Suppressor macrophage treated with lipopolysaccharide for 4 hours (primary cell): ENCODE results near the gene SSNA1.
A peak's percentile ranks its signal among the peaks of the same experiment; 100 is the strongest.

Experiments used
- DNase-seq: peaks from one replicate; pipeline ENCODE4 v3.0.0-alpha.2; 2020

Gene SSNA1

DNA sequence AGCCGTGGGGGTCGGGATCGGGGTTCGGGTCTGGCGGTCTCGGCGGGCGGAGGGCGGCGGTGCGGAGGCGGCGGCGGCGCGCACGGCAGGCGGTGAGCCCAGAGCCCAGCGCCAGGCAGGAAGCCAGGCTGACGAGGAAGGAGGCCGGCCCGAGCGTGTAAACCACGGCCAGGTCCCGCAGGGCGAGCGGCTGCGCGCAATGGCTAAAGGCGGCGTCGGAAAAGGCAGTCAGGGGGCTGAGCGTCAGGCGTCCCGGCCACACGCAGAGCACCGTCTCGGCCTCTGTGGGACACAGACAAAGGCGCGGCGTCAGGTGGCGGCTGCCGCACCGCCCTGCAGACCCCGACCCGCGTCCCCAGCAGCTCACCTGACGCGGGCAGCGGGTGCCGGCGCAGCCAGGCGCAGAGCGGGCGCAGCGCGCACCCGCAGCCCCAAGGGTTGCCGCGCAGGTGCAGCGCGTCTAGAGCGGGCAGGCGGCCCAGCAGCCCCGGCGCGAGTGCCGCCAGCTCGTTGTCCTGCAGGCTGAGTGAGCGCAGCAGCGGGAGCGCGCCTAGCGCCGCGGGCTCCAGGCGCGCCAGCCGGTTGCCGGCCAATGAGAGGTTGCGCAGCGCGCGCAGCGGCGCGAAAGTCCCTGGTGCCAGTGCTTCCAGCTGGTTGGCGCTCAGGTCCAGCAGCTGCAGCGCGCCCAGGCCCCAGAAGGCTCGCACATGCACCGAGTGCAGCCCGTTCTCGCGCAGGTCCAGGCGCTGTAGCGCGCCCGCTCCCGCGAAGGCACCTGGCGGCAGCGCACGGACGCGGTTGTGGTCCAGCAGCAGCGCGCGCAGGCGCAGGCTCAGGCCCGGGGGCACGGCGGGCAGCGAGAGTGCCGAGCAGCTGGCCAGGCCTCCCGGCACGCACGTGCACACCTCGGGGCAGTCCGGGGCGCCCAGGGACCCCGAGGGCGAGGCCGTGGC, 19.3 kb upstream of the SSNA1 start:
- DNase-seq, result no peak

DNA sequence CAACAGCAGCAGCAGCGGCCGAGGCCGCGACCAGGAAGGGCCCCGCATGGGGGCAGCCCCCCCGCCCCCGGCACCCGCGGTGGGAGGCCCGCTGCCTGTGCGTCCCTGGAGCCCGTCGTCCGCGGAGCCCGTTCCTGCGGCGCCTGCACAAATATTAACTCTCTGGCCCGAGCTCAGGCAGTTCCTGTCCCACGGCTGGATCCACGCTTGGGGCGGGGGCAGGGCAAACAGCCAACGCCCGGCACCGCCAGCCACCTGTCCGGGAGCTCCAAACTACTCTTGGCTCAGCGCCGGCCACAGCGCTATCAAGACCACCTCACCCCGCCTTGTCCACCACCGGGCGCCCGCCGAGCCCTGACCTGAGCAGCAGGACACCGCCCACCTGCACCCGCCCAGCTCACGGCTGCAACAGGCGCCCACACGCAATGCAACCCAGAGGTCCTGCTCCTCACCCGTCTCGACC, 18.5 kb upstream of the SSNA1 start, which contains the start of gene LRRC26:
LRRC26 (minus strand) TSS at position 156 of the 463 bp plus-strand sequence; CDS start at position 48, 108 bp downstream.
- DNase-seq, result no peak

DNA sequence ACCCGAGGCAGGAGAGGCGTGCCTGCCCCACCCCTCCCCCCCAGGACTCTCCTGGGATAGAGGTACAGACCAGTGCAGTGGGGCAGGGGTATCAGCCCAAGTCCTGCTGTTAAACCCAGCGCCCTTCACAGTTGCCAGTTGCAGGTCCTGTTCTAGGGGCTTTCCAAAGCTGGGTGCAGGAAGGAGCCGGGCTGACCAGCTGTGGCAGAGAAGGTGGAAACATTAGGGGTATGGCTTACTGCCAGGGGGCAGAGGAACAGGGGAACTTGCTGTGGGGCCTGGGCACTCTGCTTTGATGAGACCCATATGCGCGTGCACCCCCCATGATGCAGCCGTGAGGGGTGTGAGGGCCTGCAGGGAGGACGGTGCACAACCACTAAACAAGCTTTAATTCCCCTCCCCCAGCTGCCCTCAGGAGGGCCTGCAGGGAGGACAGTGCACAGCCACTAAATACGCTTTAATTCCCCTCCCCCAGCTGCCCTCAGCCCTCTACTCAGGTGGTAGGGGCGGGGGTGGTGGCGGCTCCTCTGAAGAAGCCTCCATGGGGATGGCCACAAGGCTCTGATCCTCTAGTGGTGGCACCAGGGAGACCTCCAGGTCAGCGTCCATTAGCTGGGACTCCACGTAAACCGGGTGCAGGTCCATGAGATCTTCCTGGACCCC, 17.9 kb upstream of the SSNA1 start:
- DNase-seq, result no peak

- no peak for DNase-seq
Measured at GRCh38 chr9:137171149-137171900, 17.2 kb upstream of the SSNA1 start.

GRCh38 chr9:137172901-137173795, 15.3 kb upstream of the SSNA1 start:
- DNase-seq, result no peak

DNA sequence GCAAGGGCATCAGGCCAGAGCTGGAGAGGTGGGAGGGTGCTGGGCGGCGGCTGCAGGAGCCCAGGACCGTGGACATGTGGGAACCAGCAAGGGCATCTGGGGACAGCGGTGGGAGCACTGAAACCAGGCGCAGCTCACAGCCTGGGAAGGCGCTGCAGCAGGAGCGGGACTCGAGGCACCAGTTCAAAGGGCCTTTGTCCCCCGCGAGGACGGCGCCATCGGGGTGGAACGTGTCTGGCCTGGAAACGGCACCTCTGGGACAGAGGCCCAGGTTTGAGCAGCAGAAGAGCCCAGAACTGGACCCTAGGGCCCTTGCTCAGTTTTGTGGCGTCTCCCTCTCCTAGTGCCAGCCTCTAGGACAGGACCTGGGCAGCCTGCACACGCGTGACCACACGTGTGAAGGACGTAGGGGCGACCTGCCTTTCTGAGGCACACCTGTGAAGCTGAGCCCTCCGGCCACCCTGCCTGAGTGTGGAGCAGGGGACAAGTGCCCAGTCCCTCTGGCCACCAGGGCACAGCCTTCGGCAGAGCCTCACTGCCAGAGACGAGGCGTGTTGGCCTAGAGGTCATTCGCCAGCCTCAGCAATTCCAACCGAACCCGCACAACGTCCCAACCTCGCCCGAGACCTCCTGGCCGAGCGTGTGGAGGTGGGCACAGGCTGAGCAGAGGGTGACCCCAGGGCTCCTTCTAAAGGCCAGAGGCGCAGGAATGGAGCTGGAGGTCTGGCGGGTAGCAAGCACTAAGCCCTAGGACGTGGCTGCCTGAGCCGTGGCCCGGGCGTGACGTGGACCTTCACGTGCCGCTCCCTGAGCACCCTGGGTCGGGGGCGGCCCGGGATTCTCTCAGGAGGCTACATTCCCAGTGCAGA, 14.4 kb upstream of the SSNA1 start:
- DNase-seq, result no peak

GRCh38 chr9:137174722-137175293, 13.7 kb upstream of the SSNA1 start:
- no peak for DNase-seq

DNA sequence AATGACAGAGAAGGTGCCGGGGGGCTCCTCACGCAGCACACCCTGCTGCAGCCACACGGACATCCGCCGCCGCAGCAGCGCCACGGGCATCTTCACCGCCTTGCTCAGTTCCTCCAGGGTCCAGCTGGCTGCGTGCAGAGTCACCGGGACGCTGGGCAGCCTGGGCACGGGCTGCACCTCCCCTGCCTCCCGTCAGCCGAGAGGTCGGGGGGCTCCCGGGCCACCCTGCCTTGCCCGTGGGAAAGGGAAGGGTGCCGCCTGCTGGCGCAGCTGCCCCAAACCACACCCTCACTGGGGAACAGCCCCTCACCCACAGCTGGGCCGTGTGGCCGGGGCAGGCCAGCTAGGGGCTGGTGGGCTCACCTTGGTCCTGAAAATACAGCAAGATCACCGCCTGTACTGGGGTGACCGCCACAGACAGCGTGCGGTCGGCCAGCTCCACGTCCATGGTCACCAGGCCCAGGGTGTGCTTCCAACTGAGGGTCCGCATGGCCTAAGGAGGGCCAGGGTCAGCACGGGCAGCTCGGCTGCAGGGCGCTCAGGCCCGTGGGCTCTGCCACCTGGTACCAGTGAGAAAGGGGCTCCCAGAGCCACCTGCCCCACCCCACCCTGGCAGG, 13.0 kb upstream of the SSNA1 start:
- no peak for DNase-seq

GRCh38 chr9:137176302-137177182, 11.9 kb upstream of the SSNA1 start:
- peak; percentile 23 for DNase-seq

DNA sequence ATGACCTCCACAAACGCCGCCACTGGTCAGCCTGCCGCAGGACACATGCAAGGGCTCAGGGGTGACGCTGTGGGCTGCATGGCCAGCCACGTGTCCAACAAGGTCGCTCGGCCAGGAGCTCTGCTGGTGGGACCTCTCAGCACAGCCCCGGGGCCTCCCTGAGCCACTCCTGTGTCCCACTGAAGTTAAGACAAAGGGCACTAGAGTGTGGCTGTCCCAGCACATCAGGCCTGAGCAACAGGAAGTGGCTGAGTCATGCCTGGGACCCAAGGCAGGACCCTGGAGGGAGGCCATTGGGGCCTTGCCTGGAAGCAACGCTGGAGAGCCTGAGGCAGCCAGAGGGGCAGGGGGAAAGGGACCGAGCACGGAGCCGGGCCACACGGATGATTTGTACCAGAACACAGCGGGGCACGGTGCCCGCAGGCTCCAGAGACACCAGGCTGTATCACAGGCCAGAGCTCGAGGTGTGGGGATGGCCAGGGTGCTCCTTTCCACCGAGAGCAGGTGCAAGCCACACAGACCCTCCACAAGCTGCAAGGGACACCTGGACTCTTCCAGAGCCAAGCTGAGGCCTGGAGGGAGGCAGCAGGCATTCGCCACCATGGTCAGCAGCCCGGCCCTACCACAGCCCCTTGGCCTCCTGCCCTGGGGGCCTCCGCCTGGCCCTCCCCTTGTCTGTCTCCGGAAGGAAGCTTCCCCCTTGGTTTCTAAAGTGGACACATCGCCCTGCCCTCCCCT, 10.1 kb upstream of the SSNA1 start:
- no peak for DNase-seq

GRCh38 chr9:137178939-137179630, 9.4 kb upstream of the SSNA1 start:
- DNase-seq, result no peak

- no peak for DNase-seq
Measured at GRCh38 chr9:137179761-137180160, 8.7 kb upstream of the SSNA1 start.

DNA sequence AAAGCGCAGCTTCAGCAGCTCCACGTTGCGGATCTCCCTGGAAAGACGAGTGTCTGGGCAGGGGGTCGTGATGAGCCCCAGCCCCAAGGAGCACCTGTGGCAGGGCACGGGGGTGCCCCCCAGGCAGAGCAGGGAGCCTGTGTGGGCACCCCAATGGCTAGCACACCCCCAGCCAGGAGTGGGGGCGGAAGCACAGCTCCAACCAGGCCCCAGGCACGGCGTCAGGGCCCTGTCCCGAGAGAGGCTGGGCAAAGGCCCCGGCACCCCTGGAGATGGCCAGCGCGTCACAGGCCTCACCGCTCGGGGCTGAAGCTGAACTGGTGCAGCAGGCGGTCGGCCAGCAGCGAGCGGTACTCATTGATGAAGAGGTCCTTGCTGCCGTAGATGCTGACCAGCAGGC, 8.0 kb upstream of the SSNA1 start:
- DNase-seq, result no peak

- no peak for DNase-seq
Measured at GRCh38 chr9:137181680-137182079, 6.8 kb upstream of the SSNA1 start.

- no peak for DNase-seq
Measured at GRCh38 chr9:137182836-137183235, 5.6 kb upstream of the SSNA1 start.

DNA sequence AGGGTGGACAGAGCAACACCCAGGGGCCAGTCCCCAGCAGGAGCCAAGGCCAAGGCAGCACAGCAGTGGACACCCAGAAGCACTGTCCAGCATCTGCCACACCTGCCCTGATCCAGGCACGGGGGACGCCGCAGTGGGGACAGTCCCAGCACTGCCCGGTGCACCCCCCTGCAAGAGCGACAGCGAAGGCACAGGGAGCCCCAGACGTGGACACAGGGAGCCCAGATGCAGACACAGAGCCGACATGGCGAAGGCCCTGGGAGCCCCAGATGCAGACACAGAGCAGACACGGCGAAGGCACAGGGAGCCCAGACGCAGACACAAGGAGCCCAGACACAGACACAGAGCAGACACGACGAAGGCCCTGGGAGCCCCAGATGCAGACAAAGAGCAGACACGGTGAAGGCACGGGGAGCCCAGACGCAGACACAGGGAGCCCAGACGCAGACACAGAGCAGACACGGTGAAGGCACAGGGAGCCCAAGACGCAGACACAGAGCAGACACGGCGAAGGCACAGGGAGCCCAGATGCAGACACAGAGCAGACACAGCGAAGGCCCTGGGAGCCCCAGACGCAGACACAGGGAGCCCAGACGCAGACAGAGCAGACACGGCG, 4.4 kb upstream of the SSNA1 start:
- DNase-seq, result no peak
